A673 (cell line): ENCODE data around the gene BZW2. TPM values are rescaled to one million over a fixed set of nuclear protein-coding genes. Genes with fewer than 3 reads are reported as not detected.

Source experiments
- BruUV-seq: library from RNA; stranded (reverse); fragments of 400-500 nt; replicated peaks from 2 replicates; lab custom pipeline; 2021; lab: Mats Ljungman, UMichigan
- CTCF ChIA-PET: fragments of 300-600 bp; sonication (Branson Sonifier 250); formaldehyde crosslinking; loops from one replicate; lab custom pipeline; 2022; ENCODE audit warnings: antibody characterized with exemption; lab: Charles Lee
- POLR2A ChIA-PET: fragments of 300-600 bp; sonication (Branson Sonifier 250); formaldehyde crosslinking; loops from one replicate; lab custom pipeline; 2022; ENCODE audit warnings: antibody characterized with exemption; ENCODE audit not compliant: low non-redundant PET; lab: Charles Lee
- DNase-seq: peaks from one replicate; pipeline ENCODE4 v3.0.0-alpha.2; 2015; ENCODE audit warnings: low spot score
- H3K27ac ChIP-seq: fragments of 200-600 bp; sonication (generic); 2 replicates; pipeline ENCODE4 v1.5.1; 2016; ENCODE audit warnings: mixed run types, low read depth, mild to moderate bottlenecking, mixed read lengths, antibody characterized with exemption, low read length; ENCODE audit not compliant: poor library complexity, severe bottlenecking
- H3K27me3 ChIP-seq: fragments of 200-600 bp; sonication (generic); replicated peaks from 2 replicates; pipeline ENCODE4 v1.6.1; 2017; ENCODE audit warnings: mixed run types, low read depth, mild to moderate bottlenecking, mixed read lengths, antibody characterized with exemption, low read length; ENCODE audit not compliant: insufficient read depth, poor library complexity
- H3K36me3 ChIP-seq: fragments of 200-600 bp; sonication (generic); 2 replicates; pipeline ENCODE4 v1.6.1; 2016; ENCODE audit warnings: mixed run types, mild to moderate bottlenecking, mixed read lengths, antibody characterized with exemption, low read length; ENCODE audit not compliant: insufficient read depth, poor library complexity, severe bottlenecking
- H3K4me1 ChIP-seq: fragments of 200-600 bp; sonication (generic); 2 replicates; pipeline ENCODE4 v1.6.1; 2017; ENCODE audit warnings: mixed run types, mild to moderate bottlenecking, mixed read lengths, antibody characterized with exemption, low read length; ENCODE audit not compliant: insufficient read depth, poor library complexity, severe bottlenecking
- H3K4me3 ChIP-seq: fragments of 200-600 bp; sonication (generic); 2 replicates; pipeline ENCODE4 v1.5.1; 2016; ENCODE audit warnings: low read depth, mixed run types, mild to moderate bottlenecking, mixed read lengths, low read length; ENCODE audit not compliant: poor library complexity, severe bottlenecking
- H3K9me3 ChIP-seq: fragments of 200-600 bp; sonication (generic); 2 replicates; pipeline ENCODE4 v1.6.1; 2016; ENCODE audit warnings: mixed run types, low read depth, mild to moderate bottlenecking, mixed read lengths, antibody characterized with exemption, low read length; ENCODE audit not compliant: poor library complexity, severe bottlenecking
- EZH2 ChIP-seq: fragments of 200-600 bp; sonication (generic); IDR thresholded peaks from 2 replicates; pipeline ENCODE4 v1.6.1; 2017; ENCODE audit warnings: borderline replicate concordance, low read depth, mild to moderate bottlenecking, mixed read lengths, antibody characterized with exemption, low read length; ENCODE audit not compliant: poor library complexity, severe bottlenecking
- intact Hi-C: fragments of 100-400 bp; cut with micrococcal nuclease; formaldehyde crosslinking; loops from one replicate; pipeline ENCODE4 v1.10.0; 2022; ENCODE audit not compliant: unreplicated experiment
- total RNA-seq: library from RNA; stranded (reverse); gene quantifications from 2 replicates; pipeline ENCODE4 v1.2.3, GENCODE V29; 2021
- TF ChIP-seq, protein P1 (sequence below): fragments of 300-800, 200-600 bp; sonication (generic); conservative IDR thresholded peaks from 2 replicates; pipeline ENCODE4 v1.5.1; 2017; ENCODE audit warnings: low read depth, mild to moderate bottlenecking, antibody characterized with exemption, low read length, moderate library complexity, mixed read lengths

Gene BZW2
- total RNA-seq, 1 experiment from 2014 or later, result 175 TPM

DNA sequence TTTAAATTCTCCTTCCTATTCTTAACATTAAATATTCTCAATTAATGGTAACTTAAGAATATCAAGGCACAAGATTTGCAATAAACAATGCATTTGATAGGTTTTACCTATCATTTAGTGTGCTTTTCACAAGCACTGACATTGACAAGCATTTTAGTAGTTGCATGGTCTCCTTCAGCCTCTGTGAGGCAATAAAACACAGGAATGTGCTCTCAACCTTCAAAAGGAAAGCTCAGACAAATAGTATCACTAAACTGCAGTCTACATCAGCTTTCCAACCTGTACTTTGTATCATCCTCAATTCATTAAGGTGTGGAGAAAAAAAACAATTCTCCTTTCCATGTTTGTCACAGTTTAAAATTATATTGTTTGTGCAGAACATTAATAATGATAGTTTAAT is 56.5 kb downstream of the BZW2 start:
- no peak for TF ChIP-seq EZH2
- TF ChIP-seq, protein P1, sequence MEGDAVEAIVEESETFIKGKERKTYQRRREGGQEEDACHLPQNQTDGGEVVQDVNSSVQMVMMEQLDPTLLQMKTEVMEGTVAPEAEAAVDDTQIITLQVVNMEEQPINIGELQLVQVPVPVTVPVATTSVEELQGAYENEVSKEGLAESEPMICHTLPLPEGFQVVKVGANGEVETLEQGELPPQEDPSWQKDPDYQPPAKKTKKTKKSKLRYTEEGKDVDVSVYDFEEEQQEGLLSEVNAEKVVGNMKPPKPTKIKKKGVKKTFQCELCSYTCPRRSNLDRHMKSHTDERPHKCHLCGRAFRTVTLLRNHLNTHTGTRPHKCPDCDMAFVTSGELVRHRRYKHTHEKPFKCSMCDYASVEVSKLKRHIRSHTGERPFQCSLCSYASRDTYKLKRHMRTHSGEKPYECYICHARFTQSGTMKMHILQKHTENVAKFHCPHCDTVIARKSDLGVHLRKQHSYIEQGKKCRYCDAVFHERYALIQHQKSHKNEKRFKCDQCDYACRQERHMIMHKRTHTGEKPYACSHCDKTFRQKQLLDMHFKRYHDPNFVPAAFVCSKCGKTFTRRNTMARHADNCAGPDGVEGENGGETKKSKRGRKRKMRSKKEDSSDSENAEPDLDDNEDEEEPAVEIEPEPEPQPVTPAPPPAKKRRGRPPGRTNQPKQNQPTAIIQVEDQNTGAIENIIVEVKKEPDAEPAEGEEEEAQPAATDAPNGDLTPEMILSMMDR, result peak; percentile 44; the same call in 1 of the 2 replicates
- intact Hi-C loops, result no loop called here
- peaks cover 35% of the 10 kb centered on the region for H3K4me1 ChIP-seq
- CTCF ChIA-PET, result no interaction called here
- H3K36me3 ChIP-seq, result peaks cover 72% of the 10 kb centered on the region
- H3K27ac ChIP-seq, result peak overlapping the region; percentile 54
- no peaks in the 10 kb centered on the region for H3K9me3 ChIP-seq
- POLR2A ChIA-PET, result interaction anchor here (0.6 kb wide), 1 partner anchor 36 kb away, joined by 3 read pairs; no protein-coding TSS in a partner anchor
- no TSS peak for BruUV-seq
- H3K4me3 ChIP-seq, result no peak overlapping the region
- no peak for DNase-seq
- no peaks in the 10 kb centered on the region for H3K27me3 ChIP-seq

DNA sequence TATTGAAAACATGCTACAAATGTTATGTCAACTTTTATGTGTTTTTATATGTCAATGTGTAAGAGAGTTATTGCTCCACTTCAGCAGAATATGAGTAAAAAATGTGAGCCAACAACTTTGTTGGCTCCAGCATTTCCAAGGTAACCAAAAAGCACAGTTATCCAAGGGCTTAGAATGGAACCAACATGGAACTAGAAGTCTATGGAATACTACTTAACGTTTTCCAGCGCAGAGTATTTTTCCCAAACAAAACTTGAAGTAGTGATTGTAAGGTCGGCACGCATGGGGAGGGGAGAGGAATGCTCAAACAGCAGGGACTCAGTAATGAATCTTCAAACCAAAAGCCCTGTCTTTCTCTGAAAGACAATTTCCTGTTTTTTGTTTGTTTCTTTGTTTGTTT is 62.5 kb downstream of the BZW2 start:
- intact Hi-C loops, result loop anchor here (1.0 to 2.0 kb wide), 2 partner anchors 23 to 62 kb away; partner anchors contain the start of gene BZW2
- Histone ChIP-seq H3K9me3 (no peaks in the 10 kb centered on the region), H3K27ac (peak overlapping the region; percentile 92), H3K4me1 (peaks cover 53% of the 10 kb centered on the region), H3K4me3 (no peak overlapping the region), H3K36me3 (peaks cover 39% of the 10 kb centered on the region), H3K27me3 (no peaks in the 10 kb centered on the region)
- BruUV-seq, result no TSS peak
- CTCF ChIA-PET, result no interaction called here
- POLR2A ChIA-PET, result no interaction called here
- DNase-seq, result no peak
- TF ChIP-seq EZH2, result no peak
- TF ChIP-seq, protein P1, result no peak

DNA sequence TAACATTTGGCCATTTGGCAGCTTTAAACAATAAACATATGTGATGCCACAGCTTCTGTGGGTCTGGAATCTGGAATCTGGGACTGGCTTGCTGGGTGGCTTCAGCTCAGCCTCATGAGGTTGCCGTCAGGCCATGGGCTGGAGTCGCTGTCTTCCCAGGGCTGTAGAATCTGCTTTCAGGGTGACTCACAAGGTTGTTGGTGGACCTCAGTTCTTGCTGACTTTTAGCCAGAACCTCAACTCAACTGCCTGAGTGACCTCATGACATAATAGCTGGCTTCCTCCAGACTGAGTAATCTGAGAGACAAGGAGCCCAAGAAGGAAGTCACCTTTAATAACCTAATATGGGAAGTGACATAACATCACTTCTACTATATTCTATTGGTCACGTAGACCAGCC is 63.0 kb downstream of the BZW2 start:
- peaks cover 58% of the 10 kb centered on the region for H3K4me1 ChIP-seq
- no peak overlapping the region for H3K4me3 ChIP-seq
- DNase-seq, result peak; percentile 81
- H3K36me3 ChIP-seq, result peaks cover 34% of the 10 kb centered on the region
- no TSS peak for BruUV-seq
- TF ChIP-seq, protein P1, result no peak
- TF ChIP-seq EZH2, result no peak
- intact Hi-C loops, result loop anchor here (1.0 to 2.0 kb wide), 2 partner anchors 24 to 62 kb away; partner anchors contain the start of gene BZW2
- H3K27me3 ChIP-seq, result no peaks in the 10 kb centered on the region
- no peaks in the 10 kb centered on the region for H3K9me3 ChIP-seq
- ChIA-PET CTCF (no interaction called here), POLR2A (no interaction called here)
- H3K27ac ChIP-seq, result peak overlapping the region; percentile 92
